ENCODE results near the gene PHEX. TPM values are rescaled to one million over a fixed set of nuclear protein-coding genes. Genes with fewer than 3 reads are reported as not detected.

Gene PHEX
- total RNA-seq, 2 experiments from 2014 or later, result 3.0 to 3.7 TPM

- Mint-ChIP-seq H3K36me3 (ENCODE audit: low read depth) (peaks cover 6% of the 10 kb centered on the region), H3K4me1 (peaks cover 5% of the 10 kb centered on the region), H3K4me3 (no peak overlapping the region), H3K27ac (no peak overlapping the region), H3K9me3 (ENCODE audit: low read depth) (no peaks in the 10 kb centered on the region), H3K27me3 (no peaks in the 10 kb centered on the region)
- CTCF ChIA-PET, result no interaction called here
- intact Hi-C loops (cut with DNase I, micrococcal nuclease), result no loop called here
- POLR2A ChIA-PET, result no interaction called here
- ATAC-seq, result no peak
- DNase-seq, result no peak
Observed at GRCh38 chrX:22078117-22078516, 46.0 kb downstream of the PHEX start.

- CTCF ChIA-PET, result interaction anchor here (1.0 to 4.5 kb wide), 5 partner anchors 9 to 36 kb away, joined by 3 to 20 read pairs (median 6); no protein-coding TSS in a partner anchor
- intact Hi-C loops (cut with DNase I, micrococcal nuclease), result loop anchor here in 1 of 2 experiments (5.0 kb wide), 2 partner anchors 94 to 111 kb away; no protein-coding TSS in a partner anchor
- no peak overlapping the region for H3K27ac Mint-ChIP-seq
- peaks cover 8% of the 10 kb centered on the region for H3K36me3 Mint-ChIP-seq (ENCODE audit: low read depth)
- no peak overlapping the region for H3K4me3 Mint-ChIP-seq
- ATAC-seq (no peak), DNase-seq (peak; percentile 76)
- no peaks in the 10 kb centered on the region for H3K9me3 Mint-ChIP-seq (ENCODE audit: low read depth)
- POLR2A ChIA-PET, result no interaction called here
- peaks cover 9% of the 10 kb centered on the region for H3K4me1 Mint-ChIP-seq
- H3K27me3 Mint-ChIP-seq, result no peaks in the 10 kb centered on the region
Observed at GRCh38 chrX:22081475-22082092, 49.5 kb downstream of the PHEX start.

GRCh38 chrX:22086003-22086402, 53.9 kb downstream of the PHEX start:
- no peak overlapping the region for H3K27ac Mint-ChIP-seq
- peaks cover 21% of the 10 kb centered on the region for H3K4me1 Mint-ChIP-seq
- intact Hi-C loops (cut with DNase I, micrococcal nuclease), result no loop called here
- POLR2A ChIA-PET, result no interaction called here
- peaks cover 16% of the 10 kb centered on the region for H3K36me3 Mint-ChIP-seq (ENCODE audit: low read depth)
- no peak for ATAC-seq
- no peak for DNase-seq
- no peak overlapping the region for H3K4me3 Mint-ChIP-seq
- H3K9me3 Mint-ChIP-seq (ENCODE audit: low read depth), result no peaks in the 10 kb centered on the region
- CTCF ChIA-PET, result no interaction called here
- H3K27me3 Mint-ChIP-seq, result no peaks in the 10 kb centered on the region

GRCh38 chrX:22087011-22087557, 55.0 kb downstream of the PHEX start:
- H3K9me3 Mint-ChIP-seq (ENCODE audit: low read depth), result peaks cover 3% of the 10 kb centered on the region
- no peak overlapping the region for H3K4me3 Mint-ChIP-seq

GRCh38 chrX:22088326-22088725, 56.2 kb downstream of the PHEX start:
- DNase-seq, result no peak
- H3K27ac Mint-ChIP-seq, result peak overlapping the region; percentile 2
- peak; percentile 33 for ATAC-seq
- CTCF ChIA-PET, result no interaction called here
- no peak overlapping the region for H3K4me3 Mint-ChIP-seq
- H3K27me3 Mint-ChIP-seq, result no peaks in the 10 kb centered on the region
- POLR2A ChIA-PET, result no interaction called here
- peaks cover 27% of the 10 kb centered on the region for H3K4me1 Mint-ChIP-seq
- H3K36me3 Mint-ChIP-seq (ENCODE audit: low read depth), result peaks cover 16% of the 10 kb centered on the region
- H3K9me3 Mint-ChIP-seq (ENCODE audit: low read depth), result peaks cover 3% of the 10 kb centered on the region
- intact Hi-C loops (cut with DNase I, micrococcal nuclease), result no loop called here

More at GRCh38 chrX:22087011-22087557, 55.0 kb downstream of the PHEX start:
- Mint-ChIP-seq H3K27ac (no peak overlapping the region), H3K27me3 (no peaks in the 10 kb centered on the region), H3K36me3 (ENCODE audit: low read depth) (peaks cover 16% of the 10 kb centered on the region), H3K4me1 (peaks cover 26% of the 10 kb centered on the region)
- ChIA-PET POLR2A (no interaction called here), CTCF (no interaction called here)
- ATAC-seq, result no peak
- DNase-seq, result no peak
- intact Hi-C loops (cut with DNase I, micrococcal nuclease), result no loop called here

GRCh38 chrX:22090181-22090580, 58.1 kb downstream of the PHEX start:
- Mint-ChIP-seq H3K9me3 (ENCODE audit: low read depth) (peaks cover 3% of the 10 kb centered on the region), H3K4me1 (peaks cover 27% of the 10 kb centered on the region), H3K27me3 (no peaks in the 10 kb centered on the region), H3K4me3 (peak overlapping the region; percentile 59), H3K27ac (peak overlapping the region; percentile 19), H3K36me3 (ENCODE audit: low read depth) (peaks cover 16% of the 10 kb centered on the region)
- ATAC-seq, result no peak
- DNase-seq, result no peak
- intact Hi-C loops (cut with DNase I, micrococcal nuclease), result no loop called here
- ChIA-PET POLR2A (interaction anchor here (0.6 kb wide), 1 partner anchor 379 kb away, joined by 3 read pairs; no protein-coding TSS in a partner anchor), CTCF (interaction anchor here (0.6 to 1.7 kb wide), 4 partner anchors 10 to 105 kb away, joined by 3 to 6 read pairs (median 3); no protein-coding TSS in a partner anchor)

GRCh38 chrX:22093550-22093949, 61.4 kb downstream of the PHEX start:
- no peak overlapping the region for H3K4me3 Mint-ChIP-seq
- H3K4me1 Mint-ChIP-seq, result peaks cover 10% of the 10 kb centered on the region
- H3K9me3 Mint-ChIP-seq (ENCODE audit: low read depth), result peaks cover 3% of the 10 kb centered on the region
- POLR2A ChIA-PET, result no interaction called here
- DNase-seq, result no peak
- H3K36me3 Mint-ChIP-seq (ENCODE audit: low read depth), result peaks cover 5% of the 10 kb centered on the region
- no peak overlapping the region for H3K27ac Mint-ChIP-seq
- ATAC-seq, result no peak
- H3K27me3 Mint-ChIP-seq, result no peaks in the 10 kb centered on the region
- intact Hi-C loops (cut with DNase I, micrococcal nuclease), result no loop called here
- CTCF ChIA-PET, result interaction anchor here (0.6 to 1.6 kb wide), 2 partner anchors 13 to 300 kb away, joined by 3 to 5 read pairs; no protein-coding TSS in a partner anchor

- Mint-ChIP-seq H3K4me3 (no peak overlapping the region), H3K36me3 (ENCODE audit: low read depth) (peaks cover 5% of the 10 kb centered on the region), H3K27ac (no peak overlapping the region), H3K4me1 (peaks cover 6% of the 10 kb centered on the region), H3K27me3 (no peaks in the 10 kb centered on the region), H3K9me3 (ENCODE audit: low read depth) (peaks cover 3% of the 10 kb centered on the region)
- intact Hi-C loops (cut with DNase I, micrococcal nuclease), result no loop called here
- POLR2A ChIA-PET, result interaction anchor here (0.6 kb wide), 1 partner anchor 110 kb away, joined by 4 read pairs; no protein-coding TSS in a partner anchor
- ATAC-seq (no peak), DNase-seq (no peak)
- CTCF ChIA-PET, result no interaction called here
Observed at GRCh38 chrX:22095286-22095685, 63.2 kb downstream of the PHEX start.

- POLR2A ChIA-PET, result no interaction called here
- Mint-ChIP-seq H3K4me3 (no peak overlapping the region), H3K36me3 (ENCODE audit: low read depth) (peaks cover 6% of the 10 kb centered on the region), H3K27ac (no peak overlapping the region), H3K27me3 (no peaks in the 10 kb centered on the region), H3K4me1 (peaks cover 6% of the 10 kb centered on the region), H3K9me3 (ENCODE audit: low read depth) (peaks cover 3% of the 10 kb centered on the region)
- CTCF ChIA-PET, result interaction anchor here (0.6 kb wide), 1 partner anchor 19 kb away, joined by 3 read pairs; no protein-coding TSS in a partner anchor
- intact Hi-C loops (cut with DNase I, micrococcal nuclease), result no loop called here
- DNase-seq (no peak), ATAC-seq (no peak)
Observed at GRCh38 chrX:22095856-22096255, 63.7 kb downstream of the PHEX start.

GRCh38 chrX:22097012-22097694, 65.0 kb downstream of the PHEX start:
- ChIA-PET CTCF (no interaction called here), POLR2A (no interaction called here)
- Mint-ChIP-seq H3K9me3 (ENCODE audit: low read depth) (no peaks in the 10 kb centered on the region), H3K27me3 (no peaks in the 10 kb centered on the region), H3K4me1 (no peaks in the 10 kb centered on the region), H3K36me3 (ENCODE audit: low read depth) (peaks cover 4% of the 10 kb centered on the region), H3K4me3 (no peak overlapping the region), H3K27ac (no peak overlapping the region)
- ATAC-seq (no peak), DNase-seq (no peak)
- intact Hi-C loops (cut with DNase I, micrococcal nuclease), result no loop called here

GRCh38 chrX:22105231-22105630, 73.1 kb downstream of the PHEX start:
- no peak for DNase-seq
- Mint-ChIP-seq H3K27me3 (no peaks in the 10 kb centered on the region), H3K9me3 (ENCODE audit: low read depth) (peaks cover 3% of the 10 kb centered on the region), H3K4me3 (no peak overlapping the region), H3K4me1 (peaks cover 7% of the 10 kb centered on the region), H3K36me3 (ENCODE audit: low read depth) (peaks cover 6% of the 10 kb centered on the region), H3K27ac (no peak overlapping the region)
- ATAC-seq, result no peak
- ChIA-PET CTCF (no interaction called here), POLR2A (no interaction called here)
- intact Hi-C loops (cut with DNase I, micrococcal nuclease), result no loop called here

- peaks cover 2% of the 10 kb centered on the region for H3K36me3 Mint-ChIP-seq (ENCODE audit: low read depth)
- ATAC-seq (no peak), DNase-seq (no peak)
- no peak overlapping the region for H3K27ac Mint-ChIP-seq
- POLR2A ChIA-PET, result no interaction called here
- intact Hi-C loops (cut with DNase I, micrococcal nuclease), result no loop called here
- CTCF ChIA-PET, result no interaction called here
- H3K27me3 Mint-ChIP-seq, result no peaks in the 10 kb centered on the region
- peaks cover 3% of the 10 kb centered on the region for H3K9me3 Mint-ChIP-seq (ENCODE audit: low read depth)
- peaks cover 9% of the 10 kb centered on the region for H3K4me1 Mint-ChIP-seq
- H3K4me3 Mint-ChIP-seq, result no peak overlapping the region
Observed at GRCh38 chrX:22105971-22106370, 73.8 kb downstream of the PHEX start.

Data from activated CD4-positive, alpha-beta T cell treated with anti-CD3 and anti-CD28 coated beads for 36 hours (primary cell).